HL-60 (cell line): ENCODE measurements around the gene SLC44A5.

Source experiments
- DNase-seq, 2 experiments: peaks; one replicate each; pipeline ENCODE4 v3.0.0-alpha.2; 2010 to 2020; ENCODE audit warnings: low read depth in 1 of 2, low spot score in 1 of 2
- H3K27ac ChIP-seq: fragments of 250-450 bp; sonication (Bioruptor Pico); replicated peaks from 2 replicates; pipeline ENCODE4 v1.5.1; 2020; ENCODE audit warnings: mild to moderate bottlenecking, moderate library complexity
- H3K27me3 ChIP-seq: fragments of 250-450 bp; sonication (Bioruptor Pico); 2 replicates; pipeline ENCODE4 v1.5.1; 2021; ENCODE audit warnings: mild to moderate bottlenecking, moderate library complexity; ENCODE audit not compliant: insufficient read depth, poor library complexity, severe bottlenecking
- H3K4me3 ChIP-seq: replicated peaks from 2 replicates; pipeline ENCODE4 v1.5.1; 2011; ENCODE audit warnings: mild to moderate bottlenecking, control low read depth, low read length; ENCODE audit not compliant: insufficient read depth
- CTCF ChIP-seq: IDR thresholded peaks from one replicate; pipeline ENCODE4 v1.5.1; 2011; ENCODE audit warnings: low read length, control low read depth, inconsistent platforms; ENCODE audit not compliant: insufficient read depth
- GABPA ChIP-seq: IDR thresholded peaks from 2 replicates; pipeline ENCODE4 v1.6.1; 2012; ENCODE audit warnings: low read depth
- POLR2AphosphoS5 ChIP-seq: IDR thresholded peaks from 2 replicates; pipeline ENCODE4 v1.6.1; 2012; ENCODE audit warnings: low read depth
- REST ChIP-seq: IDR thresholded peaks from 2 replicates; pipeline ENCODE4 v1.6.1; 2012; ENCODE audit warnings: low read depth; ENCODE audit not compliant: insufficient replicate concordance
- SPI1 ChIP-seq: IDR thresholded peaks from 2 replicates; pipeline ENCODE4 v1.6.1; 2012; ENCODE audit warnings: low read depth, mild to moderate bottlenecking, borderline replicate concordance

Gene SLC44A5

DNA sequence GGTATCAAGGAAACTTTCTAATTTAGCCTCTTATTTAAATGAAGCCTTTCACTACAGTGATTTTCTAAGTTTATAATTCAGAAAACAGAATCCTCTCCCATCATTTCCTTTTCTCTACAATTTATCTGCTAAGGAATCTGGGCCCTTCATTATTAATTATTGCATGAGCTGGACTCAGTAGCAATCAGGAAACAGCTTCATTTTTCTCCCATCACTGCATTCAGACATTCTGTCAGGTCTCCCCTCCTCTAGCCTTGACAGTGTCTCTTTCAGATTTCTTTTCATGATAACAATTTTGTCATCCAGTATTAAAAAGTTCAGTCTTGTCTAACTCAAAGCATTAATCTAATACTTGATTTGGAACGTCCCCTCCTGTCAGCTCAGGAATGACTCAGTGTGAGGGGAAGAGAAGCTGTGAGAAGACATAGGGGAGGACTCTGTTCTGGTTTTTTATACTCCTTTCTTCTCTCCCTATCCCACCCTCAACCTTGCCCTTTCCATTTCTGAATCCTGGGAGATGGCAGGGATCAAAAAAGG lies 28.1 kb downstream of the SLC44A5 start:
- TF ChIP-seq CTCF: no peak
- no peak for TF ChIP-seq REST
- no peak for TF ChIP-seq SPI1
- no peak for TF ChIP-seq GABPA
- no peak for TF ChIP-seq POLR2AphosphoS5
- H3K27me3 ChIP-seq: no peaks in the 10 kb centered on the region
- no peak for DNase-seq
- no peak overlapping the region for H3K27ac ChIP-seq
- no peak overlapping the region for H3K4me3 ChIP-seq

DNA sequence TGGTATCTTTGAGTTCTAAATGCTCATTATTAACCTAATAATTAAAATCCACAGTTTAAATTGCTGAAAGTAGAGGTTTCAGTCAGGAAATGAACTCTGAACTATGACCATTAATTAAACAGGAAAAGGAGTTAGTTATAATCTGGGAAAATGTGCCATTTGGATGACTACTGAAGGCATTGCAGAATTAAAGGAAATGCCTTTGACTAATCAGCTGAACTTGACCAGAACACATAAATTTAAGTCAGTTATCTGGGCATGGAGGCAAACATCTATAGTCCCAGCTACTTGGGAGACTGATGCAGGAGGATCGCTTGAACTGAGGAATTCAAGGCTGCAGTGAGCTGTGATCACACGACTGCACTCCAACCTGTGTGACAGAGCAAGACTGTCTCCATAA lies 31.9 kb downstream of the SLC44A5 start:
- no peaks in the 10 kb centered on the region for H3K27me3 ChIP-seq
- no peak for DNase-seq
- H3K27ac ChIP-seq: no peak overlapping the region
- no peak overlapping the region for H3K4me3 ChIP-seq
- no peak for TF ChIP-seq POLR2AphosphoS5
- no peak for TF ChIP-seq REST
- no peak for TF ChIP-seq CTCF
- no peak for TF ChIP-seq GABPA
- no peak for TF ChIP-seq SPI1

- DNase-seq: no peak
- H3K27me3 ChIP-seq: no peaks in the 10 kb centered on the region
- no peak for TF ChIP-seq REST
- no peak for TF ChIP-seq CTCF
- TF ChIP-seq POLR2AphosphoS5: no peak
- no peak for TF ChIP-seq SPI1
- TF ChIP-seq GABPA: no peak
- H3K27ac ChIP-seq: no peak overlapping the region
- H3K4me3 ChIP-seq: no peak overlapping the region
Measured at GRCh38 chr1:75575837-75576236, 35.1 kb downstream of the SLC44A5 start.
